PC-9 (cell line): Measurements from ENCODE around the gene TDRD9.

Source experiments
- EZH2 ChIP-seq: fragments of 200-600 bp; sonication (generic); IDR thresholded peaks from 2 replicates; pipeline ENCODE4 v1.8.0; 2017; ENCODE audit warnings: antibody characterized with exemption, low read depth
- TF ChIP-seq, protein P1 (sequence below): fragments of 200-600 bp; sonication (generic); conservative IDR thresholded peaks from 2 replicates; pipeline ENCODE4 v1.6.1; 2017; ENCODE audit warnings: mixed run types, antibody characterized with exemption, mild to moderate bottlenecking, moderate library complexity

- TF ChIP-seq, protein P1, sequence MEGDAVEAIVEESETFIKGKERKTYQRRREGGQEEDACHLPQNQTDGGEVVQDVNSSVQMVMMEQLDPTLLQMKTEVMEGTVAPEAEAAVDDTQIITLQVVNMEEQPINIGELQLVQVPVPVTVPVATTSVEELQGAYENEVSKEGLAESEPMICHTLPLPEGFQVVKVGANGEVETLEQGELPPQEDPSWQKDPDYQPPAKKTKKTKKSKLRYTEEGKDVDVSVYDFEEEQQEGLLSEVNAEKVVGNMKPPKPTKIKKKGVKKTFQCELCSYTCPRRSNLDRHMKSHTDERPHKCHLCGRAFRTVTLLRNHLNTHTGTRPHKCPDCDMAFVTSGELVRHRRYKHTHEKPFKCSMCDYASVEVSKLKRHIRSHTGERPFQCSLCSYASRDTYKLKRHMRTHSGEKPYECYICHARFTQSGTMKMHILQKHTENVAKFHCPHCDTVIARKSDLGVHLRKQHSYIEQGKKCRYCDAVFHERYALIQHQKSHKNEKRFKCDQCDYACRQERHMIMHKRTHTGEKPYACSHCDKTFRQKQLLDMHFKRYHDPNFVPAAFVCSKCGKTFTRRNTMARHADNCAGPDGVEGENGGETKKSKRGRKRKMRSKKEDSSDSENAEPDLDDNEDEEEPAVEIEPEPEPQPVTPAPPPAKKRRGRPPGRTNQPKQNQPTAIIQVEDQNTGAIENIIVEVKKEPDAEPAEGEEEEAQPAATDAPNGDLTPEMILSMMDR, result no peak
- TF ChIP-seq EZH2, result no peak
These were observed 4.4 kb upstream of the TDRD9 start for GRCh38 chr14:103923863-103924262.
